KOPT-K1 (cell line): Measurements from ENCODE around the gene RAB6B.

ENCODE experiments used
- H3K27ac ChIP-seq: fragments of 200-600 bp; sonication (generic); 2 replicates; pipeline ENCODE4 v1.5.1; 2016; ENCODE audit warnings: antibody characterized with exemption, mild to moderate bottlenecking, low read depth, low read length; ENCODE audit not compliant: poor library complexity, severe bottlenecking
- H3K36me3 ChIP-seq: fragments of 200-600 bp; sonication (generic); 2 replicates; pipeline ENCODE4 v1.5.1; 2017; ENCODE audit warnings: antibody characterized with exemption, mild to moderate bottlenecking, low read length, moderate library complexity; ENCODE audit not compliant: insufficient read depth
- H3K9me3 ChIP-seq: fragments of 200-600 bp; sonication (generic); 2 replicates; pipeline ENCODE4 v1.5.1; 2017; ENCODE audit warnings: antibody characterized with exemption, low read length, mild to moderate bottlenecking; ENCODE audit not compliant: insufficient read depth, poor library complexity, severe bottlenecking

Gene RAB6B

GRCh38 chr3:133851931-133852330 lies 43.8 kb downstream of the RAB6B start:
- no peak overlapping the region for H3K27ac ChIP-seq
- no peaks in the 10 kb centered on the region for H3K9me3 ChIP-seq
- no peaks in the 10 kb centered on the region for H3K36me3 ChIP-seq

DNA sequence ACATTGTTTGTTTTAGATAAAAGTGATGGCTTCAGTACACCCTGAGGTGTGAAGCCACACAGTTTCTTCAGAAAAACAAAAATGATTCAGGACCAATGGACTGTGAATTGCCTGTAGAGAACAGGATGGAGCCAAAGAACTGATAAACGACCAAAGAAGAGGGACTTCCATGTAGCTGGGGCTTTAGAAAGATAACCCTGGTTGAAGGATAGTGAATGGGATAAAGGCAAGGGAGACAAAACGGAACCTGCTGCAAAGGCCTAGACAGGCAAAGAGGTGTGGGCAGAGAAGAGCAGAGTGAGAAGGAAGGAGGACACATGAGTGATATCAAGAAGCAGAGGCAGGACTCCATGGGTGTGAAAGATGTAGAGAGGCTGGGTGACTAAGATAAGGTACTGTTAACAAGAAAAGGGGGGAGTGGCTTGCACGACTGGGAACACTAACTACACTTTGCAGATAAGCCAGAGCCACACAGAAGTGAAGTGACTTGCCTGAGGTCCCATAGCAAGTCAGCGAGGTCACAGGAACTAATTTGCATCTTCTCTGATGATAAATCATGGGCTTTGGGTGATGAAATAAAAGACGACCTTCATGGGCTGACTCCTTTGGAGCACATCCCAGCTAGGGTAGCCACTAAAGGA lies 44.3 kb downstream of the RAB6B start:
- H3K27ac ChIP-seq: no peak overlapping the region
- no peaks in the 10 kb centered on the region for H3K9me3 ChIP-seq

DNA sequence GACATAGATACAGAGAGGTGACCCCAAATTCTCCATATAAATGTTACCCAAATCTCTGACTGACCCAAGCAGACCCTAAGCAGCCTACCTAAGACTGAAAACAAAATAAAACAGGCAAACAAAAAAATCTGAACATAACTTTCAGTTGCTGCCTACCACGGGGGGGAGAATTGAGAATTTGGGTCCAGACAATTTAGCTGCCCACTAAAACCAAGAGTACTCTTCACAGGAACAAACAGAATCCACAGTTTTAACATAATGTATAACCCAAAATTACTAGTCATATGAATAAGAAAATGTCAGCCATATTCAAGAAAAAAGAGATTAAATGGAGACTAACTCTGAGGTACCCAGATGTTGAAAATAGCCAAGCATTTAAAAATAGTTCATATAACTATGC lies 45.6 kb downstream of the RAB6B start:
- Histone ChIP-seq H3K27ac (no peak overlapping the region), H3K9me3 (no peaks in the 10 kb centered on the region), H3K36me3 (no peaks in the 10 kb centered on the region)

More for the DNA sequence above, 44.3 kb downstream of the RAB6B start:
- no peaks in the 10 kb centered on the region for H3K36me3 ChIP-seq

DNA sequence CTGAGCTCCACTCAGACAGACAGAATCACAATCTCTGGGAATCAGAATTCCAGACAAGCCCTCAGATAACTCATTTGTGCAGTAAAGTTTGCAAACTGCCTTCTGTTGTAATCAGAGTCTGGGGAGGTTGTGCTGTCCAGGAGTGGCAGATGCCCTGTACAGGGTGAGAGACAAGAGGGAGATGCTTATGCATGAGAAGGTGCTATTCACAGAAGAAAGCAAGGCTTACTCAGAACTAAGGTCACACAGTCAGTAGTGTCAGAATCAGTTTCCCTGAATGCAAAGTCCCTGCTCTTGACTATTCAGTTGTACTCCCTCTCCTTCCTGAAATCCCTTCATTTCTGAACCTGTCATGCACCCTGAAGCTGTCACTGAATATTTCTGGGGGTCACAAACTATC lies 46.3 kb downstream of the RAB6B start:
- Histone ChIP-seq H3K9me3 (no peaks in the 10 kb centered on the region), H3K27ac (no peak overlapping the region), H3K36me3 (no peaks in the 10 kb centered on the region)

DNA sequence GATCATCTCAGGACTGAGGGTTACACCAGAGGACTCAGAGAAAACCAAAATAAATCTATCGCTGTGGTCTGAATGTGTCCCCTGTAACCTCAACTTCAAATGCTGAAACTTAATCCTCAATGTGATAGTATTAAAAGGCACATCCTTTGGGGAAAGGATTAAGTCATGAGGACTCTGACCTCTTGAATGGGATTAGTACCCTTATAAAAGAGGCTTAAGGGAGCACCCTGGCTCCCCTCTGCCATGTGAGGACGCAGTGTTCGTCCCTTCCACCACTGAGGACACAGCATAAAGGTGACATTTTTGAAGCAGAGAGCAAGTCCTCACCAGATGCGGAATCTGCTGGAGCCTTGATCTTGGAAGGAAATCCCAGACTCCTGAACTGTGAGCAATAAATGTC lies 50.6 kb downstream of the RAB6B start:
- no peaks in the 10 kb centered on the region for H3K36me3 ChIP-seq

GRCh38 chr3:133843634-133844033 lies 52.0 kb downstream of the RAB6B start:
- Histone ChIP-seq H3K27ac (no peak overlapping the region), H3K9me3 (no peaks in the 10 kb centered on the region), H3K36me3 (no peaks in the 10 kb centered on the region)

More for the DNA sequence above, 50.6 kb downstream of the RAB6B start:
- Histone ChIP-seq H3K27ac (no peak overlapping the region), H3K9me3 (no peaks in the 10 kb centered on the region)

- H3K36me3 ChIP-seq: no peaks in the 10 kb centered on the region
- no peaks in the 10 kb centered on the region for H3K9me3 ChIP-seq
- no peak overlapping the region for H3K27ac ChIP-seq
These were observed 53.5 kb downstream of the RAB6B start for GRCh38 chr3:133842158-133842557.

DNA sequence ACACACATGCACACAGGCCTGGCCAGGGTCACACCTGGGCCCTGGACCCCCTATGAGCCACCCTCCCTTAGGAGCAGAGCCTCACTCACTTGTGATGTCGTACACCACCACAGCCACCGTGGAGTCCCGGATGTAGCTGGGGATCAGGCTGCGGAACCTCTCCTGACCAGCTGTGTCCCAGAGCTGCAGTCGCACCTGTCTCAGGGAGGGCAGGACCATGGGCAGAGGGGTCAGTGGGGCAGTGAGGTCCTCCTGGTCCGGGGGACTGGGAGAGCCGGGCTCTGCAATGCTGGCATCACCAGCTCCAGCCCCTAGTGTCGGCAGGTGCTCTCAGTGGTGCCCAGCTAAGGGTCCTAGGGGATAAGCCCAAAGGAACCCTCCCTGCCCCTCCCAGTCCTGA lies 54.5 kb downstream of the RAB6B start:
- H3K36me3 ChIP-seq: no peaks in the 10 kb centered on the region
- H3K9me3 ChIP-seq: no peaks in the 10 kb centered on the region
- H3K27ac ChIP-seq: no peak overlapping the region

- H3K9me3 ChIP-seq: no peaks in the 10 kb centered on the region
- no peak overlapping the region for H3K27ac ChIP-seq
- H3K36me3 ChIP-seq: no peaks in the 10 kb centered on the region
These were observed 54.9 kb downstream of the RAB6B start for GRCh38 chr3:133840767-133841166.

DNA sequence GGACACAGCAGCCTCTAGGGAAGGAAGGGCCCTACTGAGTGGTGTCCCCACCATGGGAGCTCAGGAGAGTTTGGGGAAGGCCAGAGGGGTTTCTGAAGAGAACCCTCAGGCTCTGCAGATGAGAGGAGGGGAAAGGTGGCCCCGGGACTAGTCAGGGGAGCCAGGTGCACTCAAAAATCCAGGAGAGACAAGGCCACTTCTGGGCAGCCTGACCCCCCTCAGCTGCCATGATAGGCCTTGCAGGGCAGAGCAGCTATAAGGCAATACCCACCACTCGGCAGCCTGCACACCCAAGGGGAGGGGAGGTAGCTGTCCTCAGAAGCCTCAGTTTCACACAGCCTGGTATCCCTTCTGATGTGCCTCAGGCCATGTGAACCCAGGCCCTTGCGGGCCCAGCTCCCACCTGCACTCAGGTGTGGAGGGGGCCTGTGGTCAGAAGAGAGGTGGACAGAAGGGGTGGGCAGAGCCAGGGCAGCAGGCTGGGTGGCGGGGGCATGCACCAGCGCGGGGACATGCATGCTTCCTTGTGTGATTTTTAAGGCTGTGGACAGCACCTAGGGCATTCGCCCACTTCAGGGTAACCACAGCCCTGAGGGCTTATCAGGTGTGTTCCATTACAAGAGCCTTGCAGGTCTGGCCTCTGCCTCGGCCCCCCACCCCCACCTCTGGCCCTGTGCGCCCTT lies 55.5 kb downstream of the RAB6B start:
- Histone ChIP-seq H3K9me3 (no peaks in the 10 kb centered on the region), H3K27ac (no peak overlapping the region), H3K36me3 (no peaks in the 10 kb centered on the region)

DNA sequence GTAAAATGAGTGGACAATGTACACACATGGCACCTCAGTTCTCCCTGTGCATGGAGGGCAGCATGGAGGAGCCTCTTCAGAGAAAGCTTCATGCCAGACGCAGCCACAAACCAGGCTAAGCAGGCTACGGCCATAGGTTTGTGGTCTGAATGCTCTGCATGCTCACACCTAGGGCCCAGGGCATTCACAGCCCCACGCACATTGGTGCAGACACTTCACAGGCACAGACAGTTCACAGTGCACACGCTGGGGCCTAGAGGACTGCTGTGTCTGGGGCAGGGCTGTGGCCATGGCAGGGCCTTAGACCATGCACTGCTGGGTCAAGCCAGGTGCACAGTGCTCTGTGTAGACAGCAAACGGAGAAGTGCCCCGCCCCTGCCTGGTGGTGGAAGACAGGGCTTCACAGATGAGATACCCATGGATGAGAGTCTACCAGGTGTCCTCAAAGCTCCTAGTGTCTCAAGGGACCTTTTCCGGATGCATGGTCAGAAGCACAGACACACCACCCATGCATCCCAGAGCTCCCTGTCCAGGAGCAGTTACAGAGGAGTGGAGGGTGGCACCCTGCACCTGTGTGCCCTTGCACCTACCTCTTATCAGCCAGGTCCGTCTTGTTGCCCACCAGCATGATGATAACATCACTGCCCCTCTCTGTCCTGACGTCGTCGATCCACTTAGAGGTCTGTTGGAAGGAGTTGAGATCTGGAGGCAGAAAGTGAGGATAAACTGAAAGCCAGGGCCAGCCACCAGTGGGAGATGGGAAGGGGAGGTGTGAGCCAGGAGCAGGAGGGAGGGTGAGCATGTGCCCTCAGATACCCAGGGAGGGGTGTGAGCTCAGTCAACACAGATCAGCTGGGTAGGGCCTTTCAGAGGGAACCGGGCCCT lies 56.5 kb downstream of the RAB6B start:
- H3K27ac ChIP-seq: no peak overlapping the region
- no peaks in the 10 kb centered on the region for H3K9me3 ChIP-seq
- no peaks in the 10 kb centered on the region for H3K36me3 ChIP-seq

DNA sequence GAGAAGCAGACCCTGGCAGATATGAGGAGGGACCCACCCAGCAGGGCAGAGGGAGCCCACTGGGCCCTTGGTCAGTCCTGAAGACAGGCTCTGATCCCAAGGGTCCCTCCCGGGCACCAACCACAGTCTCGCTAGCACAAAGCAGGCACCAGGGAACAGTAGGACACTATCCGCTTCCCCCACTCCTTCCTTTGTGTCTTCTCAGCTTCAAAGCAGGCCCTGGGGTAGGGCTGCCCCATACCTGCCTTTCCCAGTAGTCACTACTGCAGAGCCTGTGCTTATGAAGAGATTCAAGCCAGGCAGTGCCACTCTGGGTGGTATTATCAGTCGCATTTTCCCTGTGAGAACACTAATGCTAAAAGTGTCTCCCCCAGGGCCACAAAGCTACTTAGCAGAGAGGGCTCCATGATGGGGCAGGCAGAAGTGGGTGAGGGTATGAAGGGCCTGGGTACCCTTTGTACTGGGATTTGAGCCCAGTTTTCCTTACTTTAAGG lies 57.3 kb downstream of the RAB6B start:
- H3K36me3 ChIP-seq: no peaks in the 10 kb centered on the region
- no peak overlapping the region for H3K27ac ChIP-seq
- H3K9me3 ChIP-seq: no peaks in the 10 kb centered on the region

GRCh38 chr3:133837487-133838295 lies 58.0 kb downstream of the RAB6B start:
- Histone ChIP-seq H3K27ac (no peak overlapping the region), H3K36me3 (no peaks in the 10 kb centered on the region), H3K9me3 (no peaks in the 10 kb centered on the region)

DNA sequence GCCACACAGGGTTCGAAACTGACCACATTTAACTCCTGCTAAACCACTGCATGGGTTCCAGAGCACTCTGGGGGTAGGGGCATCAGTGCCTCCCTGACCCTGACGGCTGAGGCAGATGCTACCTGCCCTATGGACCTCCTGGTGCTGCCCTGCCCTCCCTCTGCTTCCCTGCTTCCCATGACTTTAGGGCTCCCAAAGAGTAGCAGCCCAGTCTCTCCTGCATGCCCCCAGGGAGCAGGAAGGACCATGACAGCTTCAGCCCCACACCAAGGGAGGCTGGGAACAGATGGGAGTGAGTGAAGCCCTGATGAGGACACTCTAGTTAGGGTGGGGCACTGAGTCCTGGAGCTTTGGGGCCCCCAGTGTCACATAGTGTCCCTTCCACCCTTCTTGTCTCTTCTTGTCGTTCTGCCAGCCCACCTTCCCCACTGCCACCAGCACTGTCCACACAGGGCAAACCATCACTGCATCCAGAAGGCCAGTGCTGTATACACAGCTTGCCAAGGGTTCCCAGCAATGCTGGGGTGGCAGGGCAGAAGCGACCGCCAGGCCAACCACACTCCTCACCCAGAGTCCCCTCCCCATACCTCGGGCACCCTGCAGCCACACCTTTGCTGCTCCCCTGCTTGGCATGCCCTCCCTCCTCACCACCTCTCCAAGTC lies 59.1 kb downstream of the RAB6B start:
- Histone ChIP-seq H3K36me3 (no peaks in the 10 kb centered on the region), H3K9me3 (no peaks in the 10 kb centered on the region), H3K27ac (no peak overlapping the region)
